Thoracic aorta (tissue), 2 donors: ENCODE data around the gene CWF19L2. TPM values are rescaled to one million over a fixed set of nuclear protein-coding genes. Genes with fewer than 3 reads are reported as not detected.

Source experiments
- ATAC-seq: fragments of 150-250 bp; one replicate; pipeline ENCODE4 v1.8.0; 2017; ENCODE audit warnings: low read depth; ENCODE audit not compliant: insufficient number of reproducible peaks, low FRiP score
- DNase-seq: peaks from one replicate; pipeline ENCODE4 v3.0.0-alpha.2; 2020; ENCODE audit warnings: low spot score
- H3K27ac ChIP-seq, 2 donors: fragments of 200-600 bp; sonication (generic); 1 replicate in 1 of 2; 2 replicates in 1 of 2; pipeline ENCODE4 v1.5.1; 2016; ENCODE audit warnings: mild to moderate bottlenecking in 2 of 2, moderate library complexity in 2 of 2
- H3K27me3 ChIP-seq: fragments of 200-600 bp; sonication (generic); replicated peaks from 2 replicates; pipeline ENCODE4 v1.6.0; 2016; ENCODE audit warnings: mild to moderate bottlenecking; ENCODE audit not compliant: insufficient read depth
- H3K36me3 ChIP-seq: fragments of 200-600 bp; sonication (generic); one replicate; pipeline ENCODE4 v1.5.1; 2016
- H3K4me1 ChIP-seq, 2 donors: fragments of 200-600 bp; sonication (generic); 1 replicate in 1 of 2; 2 replicates in 1 of 2; pipeline versions ENCODE4 v1.5.1 to v1.6.0; 2016; ENCODE audit warnings: low read depth in 2 of 2, mild to moderate bottlenecking in 1 of 2; ENCODE audit not compliant: control insufficient read depth in 1 of 2
- H3K4me3 ChIP-seq: fragments of 200-600 bp; sonication (generic); 2 replicates; pipeline ENCODE4 v1.5.1; 2016; ENCODE audit warnings: mild to moderate bottlenecking
- H3K9me3 ChIP-seq: fragments of 200-600 bp; sonication (generic); 2 replicates; pipeline ENCODE4 v1.5.1; 2016
- CTCF ChIP-seq: fragments of 200-600 bp; sonication (generic); IDR thresholded peaks from one replicate; pipeline ENCODE4 v1.5.1; 2019; ENCODE audit warnings: antibody characterized with exemption
- total RNA-seq, 2 donors: library from RNA; depleted of rRNA; stranded (reverse); fragments of >200 nt; gene quantifications; one replicate each; pipeline versions ENCODE4 v1.1.0 to v1.2.3, GENCODE V29; 2016

CWF19L2 gene
- total RNA-seq, 2 donors from 2014 or later: 21.0 to 23.3 TPM

- H3K27me3 ChIP-seq: no peaks in the 10 kb centered on the region
- DNase-seq (no peak), ATAC-seq (no peak)
- H3K4me1 ChIP-seq: no peaks in the 10 kb centered on the region
- peaks cover 15% of the 10 kb centered on the region for H3K36me3 ChIP-seq
- H3K9me3 ChIP-seq: no peaks in the 10 kb centered on the region
- TF ChIP-seq CTCF: no peak
- H3K4me3 ChIP-seq: no peak overlapping the region
- no peak overlapping the region for H3K27ac ChIP-seq
Observed at GRCh38 chr11:107329164-107329563, 128.5 kb downstream of the CWF19L2 start.

GRCh38 chr11:107316426-107316825 lies 141.2 kb downstream of the CWF19L2 start:
- no peak overlapping the region for H3K4me3 ChIP-seq
- peaks cover 3% of the 10 kb centered on the region for H3K36me3 ChIP-seq
- ATAC-seq: no peak
- no peak for TF ChIP-seq CTCF
- no peak overlapping the region for H3K27ac ChIP-seq
- H3K4me1 ChIP-seq: no peaks in the 10 kb centered on the region
- H3K27me3 ChIP-seq: no peaks in the 10 kb centered on the region
- DNase-seq: no peak
- H3K9me3 ChIP-seq: no peaks in the 10 kb centered on the region

GRCh38 chr11:107307991-107308390 lies 149.6 kb downstream of the CWF19L2 start:
- no peaks in the 10 kb centered on the region for H3K9me3 ChIP-seq
- no peak for TF ChIP-seq CTCF
- no peak overlapping the region for H3K27ac ChIP-seq
- peaks cover 16% of the 10 kb centered on the region for H3K36me3 ChIP-seq
- DNase-seq: no peak
- ATAC-seq: no peak
- H3K4me1 ChIP-seq: no peaks in the 10 kb centered on the region
- no peaks in the 10 kb centered on the region for H3K27me3 ChIP-seq
- no peak overlapping the region for H3K4me3 ChIP-seq

GRCh38 chr11:107301878-107302277 lies 155.7 kb downstream of the CWF19L2 start:
- ATAC-seq (no peak), DNase-seq (no peak)
- Histone ChIP-seq H3K4me1 (no peaks in the 10 kb centered on the region), H3K27ac (no peak overlapping the region), H3K27me3 (no peaks in the 10 kb centered on the region), H3K4me3 (no peak overlapping the region), H3K9me3 (peaks cover 5% of the 10 kb centered on the region), H3K36me3 (peaks cover 10% of the 10 kb centered on the region)
- no peak for TF ChIP-seq CTCF

GRCh38 chr11:107293677-107294344 lies 163.8 kb downstream of the CWF19L2 start:
- H3K4me3 ChIP-seq: no peak overlapping the region
- ATAC-seq: no peak
- no peaks in the 10 kb centered on the region for H3K4me1 ChIP-seq
- peaks cover 13% of the 10 kb centered on the region for H3K36me3 ChIP-seq
- no peak overlapping the region for H3K27ac ChIP-seq
- H3K27me3 ChIP-seq: no peaks in the 10 kb centered on the region
- no peak for DNase-seq
- peaks cover 5% of the 10 kb centered on the region for H3K9me3 ChIP-seq
- no peak for TF ChIP-seq CTCF
